ENCODE measurements around the gene FHL2. TPM values are rescaled to one million over a fixed set of nuclear protein-coding genes. Genes with fewer than 3 reads are reported as not detected.

Gene FHL2
- total RNA-seq, 4 donors from 2014 or later = 56.1 to 140 (median 89.2) TPM

DNA sequence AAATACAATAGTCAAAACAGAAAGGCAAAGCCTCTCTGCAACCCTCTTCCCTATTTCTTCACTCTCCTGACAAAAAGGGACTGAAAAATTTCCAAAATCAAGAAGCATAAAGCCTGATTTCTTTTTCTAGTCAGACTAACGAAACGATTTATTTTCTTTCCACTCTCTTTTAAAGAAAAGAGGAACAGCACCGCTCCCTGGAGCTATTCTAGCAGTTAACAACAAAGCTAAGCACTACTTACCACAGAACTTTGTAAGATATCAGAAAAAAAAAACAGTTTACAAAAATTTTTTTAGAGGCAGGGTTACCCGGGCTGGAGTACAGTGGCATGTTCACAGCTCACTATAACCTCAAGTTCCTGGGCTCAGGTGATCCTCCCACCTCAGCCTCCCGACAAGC, 14.4 kb upstream of the FHL2 start:
- Histone ChIP-seq H3K4me3 (no peak overlapping the region), H3K27ac (no peak overlapping the region), H3K27me3 (no peaks in the 10 kb centered on the region), H3K36me3 (no peaks in the 10 kb centered on the region), H3K9me3 (no peaks in the 10 kb centered on the region), H3K4me1 (peaks cover 6 to 17% (median 7%) of the 10 kb centered on the region in 4 donors)
- WGBS, 2 donors (ENCODE audit: low coverage in 1 of 2) = 57 to 78% methylated on average over 5 of the region's 5 CpGs
- intact Hi-C loops (cut with DNase I; ENCODE audit: low total_unique reads) (no loop called here), in situ Hi-C loops (cut with MboI; ENCODE audit: low pct_ligation_motif_present in 1 of 4, low pct_unique_long_range_greater_than_20kb in 1 of 4, low sequenced_read_pairs in 3 of 4) (no loop called here)
- no peak for DNase-seq
- TF ChIP-seq, protein P1, sequence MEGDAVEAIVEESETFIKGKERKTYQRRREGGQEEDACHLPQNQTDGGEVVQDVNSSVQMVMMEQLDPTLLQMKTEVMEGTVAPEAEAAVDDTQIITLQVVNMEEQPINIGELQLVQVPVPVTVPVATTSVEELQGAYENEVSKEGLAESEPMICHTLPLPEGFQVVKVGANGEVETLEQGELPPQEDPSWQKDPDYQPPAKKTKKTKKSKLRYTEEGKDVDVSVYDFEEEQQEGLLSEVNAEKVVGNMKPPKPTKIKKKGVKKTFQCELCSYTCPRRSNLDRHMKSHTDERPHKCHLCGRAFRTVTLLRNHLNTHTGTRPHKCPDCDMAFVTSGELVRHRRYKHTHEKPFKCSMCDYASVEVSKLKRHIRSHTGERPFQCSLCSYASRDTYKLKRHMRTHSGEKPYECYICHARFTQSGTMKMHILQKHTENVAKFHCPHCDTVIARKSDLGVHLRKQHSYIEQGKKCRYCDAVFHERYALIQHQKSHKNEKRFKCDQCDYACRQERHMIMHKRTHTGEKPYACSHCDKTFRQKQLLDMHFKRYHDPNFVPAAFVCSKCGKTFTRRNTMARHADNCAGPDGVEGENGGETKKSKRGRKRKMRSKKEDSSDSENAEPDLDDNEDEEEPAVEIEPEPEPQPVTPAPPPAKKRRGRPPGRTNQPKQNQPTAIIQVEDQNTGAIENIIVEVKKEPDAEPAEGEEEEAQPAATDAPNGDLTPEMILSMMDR (IDR thresholded peaks at IDR 0.05) = no peak

DNA sequence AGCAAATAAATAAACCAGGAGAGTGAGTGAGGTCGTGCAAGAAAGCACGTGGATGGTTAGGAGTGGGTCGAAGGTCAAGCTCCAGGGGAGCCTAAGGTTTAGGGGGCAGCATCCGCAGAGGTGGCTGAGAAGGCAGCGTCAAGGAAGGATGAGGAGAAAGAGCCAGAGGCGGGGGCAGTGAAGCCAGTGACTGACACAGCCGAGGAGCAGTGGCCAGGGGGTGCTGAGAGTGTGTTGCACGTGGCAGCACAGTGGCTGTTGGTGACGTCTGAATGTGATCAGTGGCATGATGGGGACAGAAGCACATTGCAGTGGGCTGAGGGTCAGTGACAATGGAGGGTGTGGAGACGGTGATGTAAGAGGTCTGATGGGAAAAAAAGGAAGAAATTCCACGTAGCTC, 13.7 kb upstream of the FHL2 start:
- no peaks in the 10 kb centered on the region for H3K9me3 ChIP-seq
- DNase-seq = no peak
- H3K4me3 ChIP-seq = no peak overlapping the region
- H3K4me1 ChIP-seq = peaks cover 6 to 17% (median 7%) of the 10 kb centered on the region in 4 donors
- peak overlapping the region in 1 of 4 donors; percentile 24 for H3K27ac ChIP-seq
- in situ Hi-C loops (cut with MboI; ENCODE audit: low pct_ligation_motif_present in 1 of 4, low pct_unique_long_range_greater_than_20kb in 1 of 4, low sequenced_read_pairs in 3 of 4) = no loop called here
- H3K36me3 ChIP-seq = no peaks in the 10 kb centered on the region
- intact Hi-C loops (cut with DNase I; ENCODE audit: low total_unique reads) = no loop called here
- WGBS, 2 donors (ENCODE audit: low coverage in 1 of 2) = 72 to 76% methylated on average over 9 to 11 of the region's 11 CpGs
- TF ChIP-seq EP300 (IDR thresholded peaks at IDR 0.05; ENCODE audit: low read depth) (no peak), POLR2A (IDR thresholded peaks at IDR 0.05) (no peak), POLR2AphosphoS5 (IDR thresholded peaks at IDR 0.05) (no peak)
- TF ChIP-seq, protein P1 (IDR thresholded peaks at IDR 0.05) = no peak
- H3K27me3 ChIP-seq = no peaks in the 10 kb centered on the region

DNA sequence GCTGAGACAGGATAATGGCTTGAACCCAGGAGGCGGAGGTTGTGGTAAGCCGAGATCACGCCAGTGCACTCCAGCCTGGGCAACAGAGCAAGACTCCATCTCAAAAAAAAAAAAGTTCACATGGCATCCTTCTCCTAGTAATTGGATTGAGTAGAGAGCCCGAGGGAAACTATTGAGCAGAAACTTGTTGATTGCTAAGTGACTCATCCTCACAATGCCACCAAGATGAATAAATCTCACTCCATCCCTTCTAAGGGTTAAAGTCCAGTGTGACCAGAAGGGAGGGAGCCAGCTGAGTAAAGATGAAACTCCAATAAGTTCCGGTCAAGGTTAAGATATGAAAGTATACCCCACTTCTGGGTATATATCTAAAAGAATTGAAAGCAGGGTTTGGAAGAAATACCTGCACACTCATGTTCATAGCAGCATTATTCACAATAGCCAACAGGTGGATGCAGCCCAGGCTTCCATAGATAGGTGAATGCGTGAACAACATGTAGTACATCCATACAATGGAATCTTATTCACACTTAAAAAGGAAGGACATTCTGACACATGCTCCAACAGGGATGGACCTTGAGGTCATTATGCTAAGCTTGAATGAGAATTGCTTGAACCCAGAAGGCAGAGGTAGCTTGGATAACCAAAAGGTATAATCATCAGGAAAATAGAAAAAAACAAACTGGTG, 13.0 kb upstream of the FHL2 start:
- WGBS, 2 donors (ENCODE audit: low coverage in 1 of 2) = 33 to 81% methylated on average over 1 to 6 of the region's 6 CpGs
- no peak for DNase-seq
- in situ Hi-C loops (cut with MboI; ENCODE audit: low pct_ligation_motif_present in 1 of 4, low pct_unique_long_range_greater_than_20kb in 1 of 4, low sequenced_read_pairs in 3 of 4) = no loop called here
- Histone ChIP-seq H3K36me3 (no peaks in the 10 kb centered on the region), H3K4me3 (no peak overlapping the region), H3K27me3 (no peaks in the 10 kb centered on the region), H3K4me1 (peaks cover 6 to 17% (median 7%) of the 10 kb centered on the region in 4 donors), H3K9me3 (no peaks in the 10 kb centered on the region), H3K27ac (peak overlapping the region in 1 of 4 donors; percentile 39)
- no peak for TF ChIP-seq EP300 (IDR thresholded peaks at IDR 0.05; ENCODE audit: low read depth)
- no peak for TF ChIP-seq POLR2AphosphoS5 (IDR thresholded peaks at IDR 0.05)
- TF ChIP-seq POLR2A (IDR thresholded peaks at IDR 0.05) = no peak
- TF ChIP-seq, protein P1 (IDR thresholded peaks at IDR 0.05) = no peak
- intact Hi-C loops (cut with DNase I; ENCODE audit: low total_unique reads) = no loop called here

DNA sequence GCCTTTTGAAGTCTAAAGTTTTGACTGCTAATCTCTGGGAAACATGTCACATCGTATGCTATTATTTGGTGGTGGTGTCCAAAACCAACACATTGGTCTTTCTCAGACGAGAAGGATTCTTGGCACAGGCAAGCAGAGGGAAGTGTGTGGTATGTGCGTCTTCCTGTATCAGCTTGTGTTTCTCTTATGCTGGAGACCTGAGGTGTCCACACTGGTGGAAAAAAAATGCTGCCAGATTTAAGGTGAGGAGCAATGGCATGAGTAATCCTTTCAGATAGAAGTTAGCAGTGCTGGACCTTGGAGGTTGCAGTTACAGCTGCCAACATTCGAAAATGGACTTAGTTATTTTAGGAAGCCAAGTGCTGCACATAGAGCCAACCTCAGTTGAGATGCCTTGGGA, 11.7 kb upstream of the FHL2 start:
- Histone ChIP-seq H3K4me1 (peaks cover 6 to 21% (median 7%) of the 10 kb centered on the region in 4 donors), H3K9me3 (no peaks in the 10 kb centered on the region), H3K27me3 (no peaks in the 10 kb centered on the region), H3K4me3 (no peak overlapping the region), H3K27ac (peak overlapping the region in 2 of 4 donors; percentile 35 to 50), H3K36me3 (no peaks in the 10 kb centered on the region)
- TF ChIP-seq, protein P1 (IDR thresholded peaks at IDR 0.05) = no peak
- TF ChIP-seq POLR2A (IDR thresholded peaks at IDR 0.05) = no peak
- TF ChIP-seq EP300 (IDR thresholded peaks at IDR 0.05; ENCODE audit: low read depth) = no peak
- no peak for TF ChIP-seq POLR2AphosphoS5 (IDR thresholded peaks at IDR 0.05)
- intact Hi-C loops (cut with DNase I; ENCODE audit: low total_unique reads) (no loop called here), in situ Hi-C loops (cut with MboI; ENCODE audit: low pct_ligation_motif_present in 1 of 4, low pct_unique_long_range_greater_than_20kb in 1 of 4, low sequenced_read_pairs in 3 of 4) (no loop called here)
- DNase-seq = no peak
- 52 to 68% methylated on average over 4 of the region's 4 CpGs for WGBS, 2 donors (ENCODE audit: low coverage in 1 of 2)
